Tibial nerve (tissue), 3 donors: ENCODE results near the gene GRIK4.

Source experiments
- CTCF ChIP-seq, 5 experiments: fragments of 200-600 bp in 3 of 5; fragments of 450-650 bp in 2 of 5; sonication (generic) in 3 of 5; IDR thresholded peaks; one replicate each; pipeline ENCODE4 v1.5.1; 2016 to 2019; ENCODE audit warnings: antibody characterized with exemption in 5 of 5, mild to moderate bottlenecking in 3 of 5, moderate library complexity in 2 of 5
- POLR2A ChIP-seq, 2 donors: fragments of 450-650 bp; IDR thresholded peaks; one replicate each; pipeline ENCODE4 v1.6.1; 2017; ENCODE audit warnings: antibody characterized with exemption in 2 of 2, mild to moderate bottlenecking in 2 of 2, moderate library complexity in 2 of 2

GRCh38 chr11:120630122-120630521 is 118.6 kb downstream of the GRIK4 start:
- TF ChIP-seq POLR2A (IDR thresholded peaks at IDR 0.05) (no peak), CTCF (IDR thresholded peaks at IDR 0.05) (no peak)
